Thoracic aorta (tissue), 2 donors: ENCODE data around the gene PDE6A. TPM values are rescaled to one million over a fixed set of nuclear protein-coding genes. Genes with fewer than 3 reads are reported as not detected.

ENCODE experiments used
- ATAC-seq: fragments of 150-250 bp; one replicate; pipeline ENCODE4 v1.8.0; 2017; ENCODE audit warnings: low read depth; ENCODE audit not compliant: insufficient number of reproducible peaks, low FRiP score
- DNase-seq: peaks from one replicate; pipeline ENCODE4 v3.0.0-alpha.2; 2020; ENCODE audit warnings: low spot score
- H3K27ac ChIP-seq, 2 donors: fragments of 200-600 bp; sonication (generic); 1 replicate in 1 of 2; 2 replicates in 1 of 2; pipeline ENCODE4 v1.5.1; 2016; ENCODE audit warnings: mild to moderate bottlenecking in 2 of 2, moderate library complexity in 2 of 2
- H3K27me3 ChIP-seq: fragments of 200-600 bp; sonication (generic); replicated peaks from 2 replicates; pipeline ENCODE4 v1.6.0; 2016; ENCODE audit warnings: mild to moderate bottlenecking; ENCODE audit not compliant: insufficient read depth
- H3K36me3 ChIP-seq: fragments of 200-600 bp; sonication (generic); one replicate; pipeline ENCODE4 v1.5.1; 2016
- H3K4me1 ChIP-seq, 2 donors: fragments of 200-600 bp; sonication (generic); 1 replicate in 1 of 2; 2 replicates in 1 of 2; pipeline versions ENCODE4 v1.5.1 to v1.6.0; 2016; ENCODE audit warnings: low read depth in 2 of 2, mild to moderate bottlenecking in 1 of 2; ENCODE audit not compliant: control insufficient read depth in 1 of 2
- H3K4me3 ChIP-seq: fragments of 200-600 bp; sonication (generic); 2 replicates; pipeline ENCODE4 v1.5.1; 2016; ENCODE audit warnings: mild to moderate bottlenecking
- H3K9me3 ChIP-seq: fragments of 200-600 bp; sonication (generic); 2 replicates; pipeline ENCODE4 v1.5.1; 2016
- CTCF ChIP-seq: fragments of 200-600 bp; sonication (generic); IDR thresholded peaks from one replicate; pipeline ENCODE4 v1.5.1; 2019; ENCODE audit warnings: antibody characterized with exemption
- total RNA-seq, 2 donors: library from RNA; depleted of rRNA; stranded (reverse); fragments of >200 nt; gene quantifications; one replicate each; pipeline versions ENCODE4 v1.1.0 to v1.2.3, GENCODE V29; 2016

The PDE6A gene
- total RNA-seq, 2 donors from 2014 or later: not detected

GRCh38 chr5:149849966-149850910 lies 94.4 kb downstream of the PDE6A start:
- H3K27me3 ChIP-seq: no peaks in the 10 kb centered on the region
- no peaks in the 10 kb centered on the region for H3K36me3 ChIP-seq
- TF ChIP-seq CTCF: no peak
- ATAC-seq (no peak), DNase-seq (no peak)
- no peaks in the 10 kb centered on the region for H3K4me1 ChIP-seq
- H3K27ac ChIP-seq: no peak overlapping the region
- H3K9me3 ChIP-seq: no peaks in the 10 kb centered on the region
- H3K4me3 ChIP-seq: no peak overlapping the region

GRCh38 chr5:149849280-149849965 lies 95.2 kb downstream of the PDE6A start:
- Histone ChIP-seq H3K27ac (no peak overlapping the region), H3K4me3 (no peak overlapping the region), H3K36me3 (no peaks in the 10 kb centered on the region), H3K9me3 (no peaks in the 10 kb centered on the region), H3K27me3 (no peaks in the 10 kb centered on the region), H3K4me1 (no peaks in the 10 kb centered on the region)
- ATAC-seq (no peak), DNase-seq (no peak)
- TF ChIP-seq CTCF: no peak

- no peaks in the 10 kb centered on the region for H3K36me3 ChIP-seq
- H3K4me1 ChIP-seq: no peaks in the 10 kb centered on the region
- no peak overlapping the region for H3K4me3 ChIP-seq
- no peak overlapping the region for H3K27ac ChIP-seq
- no peaks in the 10 kb centered on the region for H3K9me3 ChIP-seq
- H3K27me3 ChIP-seq: no peaks in the 10 kb centered on the region
- TF ChIP-seq CTCF: no peak
- DNase-seq: no peak
- ATAC-seq: no peak
Observed at GRCh38 chr5:149847611-149848010, 97.0 kb downstream of the PDE6A start.

GRCh38 chr5:149846021-149846420 lies 98.6 kb downstream of the PDE6A start:
- H3K4me3 ChIP-seq: no peak overlapping the region
- H3K36me3 ChIP-seq: no peaks in the 10 kb centered on the region
- no peak for ATAC-seq
- no peaks in the 10 kb centered on the region for H3K4me1 ChIP-seq
- TF ChIP-seq CTCF: no peak
- no peaks in the 10 kb centered on the region for H3K9me3 ChIP-seq
- H3K27me3 ChIP-seq: no peaks in the 10 kb centered on the region
- no peak for DNase-seq
- no peak overlapping the region for H3K27ac ChIP-seq

- ATAC-seq: no peak
- Histone ChIP-seq H3K27ac (no peak overlapping the region), H3K9me3 (no peaks in the 10 kb centered on the region), H3K36me3 (no peaks in the 10 kb centered on the region), H3K4me1 (no peaks in the 10 kb centered on the region), H3K4me3 (no peak overlapping the region), H3K27me3 (no peaks in the 10 kb centered on the region)
- TF ChIP-seq CTCF: no peak
- no peak for DNase-seq
Observed at GRCh38 chr5:149845601-149846000, 99.0 kb downstream of the PDE6A start.
